NK-92 (cell line): ENCODE measurements around the gene COL27A1.

Source experiments
- DNase-seq: peaks from one replicate; lab custom pipeline; 2025; ENCODE audit not compliant: unreplicated experiment; lab: John Stamatoyannopoulos, UW

The COL27A1 gene

DNA sequence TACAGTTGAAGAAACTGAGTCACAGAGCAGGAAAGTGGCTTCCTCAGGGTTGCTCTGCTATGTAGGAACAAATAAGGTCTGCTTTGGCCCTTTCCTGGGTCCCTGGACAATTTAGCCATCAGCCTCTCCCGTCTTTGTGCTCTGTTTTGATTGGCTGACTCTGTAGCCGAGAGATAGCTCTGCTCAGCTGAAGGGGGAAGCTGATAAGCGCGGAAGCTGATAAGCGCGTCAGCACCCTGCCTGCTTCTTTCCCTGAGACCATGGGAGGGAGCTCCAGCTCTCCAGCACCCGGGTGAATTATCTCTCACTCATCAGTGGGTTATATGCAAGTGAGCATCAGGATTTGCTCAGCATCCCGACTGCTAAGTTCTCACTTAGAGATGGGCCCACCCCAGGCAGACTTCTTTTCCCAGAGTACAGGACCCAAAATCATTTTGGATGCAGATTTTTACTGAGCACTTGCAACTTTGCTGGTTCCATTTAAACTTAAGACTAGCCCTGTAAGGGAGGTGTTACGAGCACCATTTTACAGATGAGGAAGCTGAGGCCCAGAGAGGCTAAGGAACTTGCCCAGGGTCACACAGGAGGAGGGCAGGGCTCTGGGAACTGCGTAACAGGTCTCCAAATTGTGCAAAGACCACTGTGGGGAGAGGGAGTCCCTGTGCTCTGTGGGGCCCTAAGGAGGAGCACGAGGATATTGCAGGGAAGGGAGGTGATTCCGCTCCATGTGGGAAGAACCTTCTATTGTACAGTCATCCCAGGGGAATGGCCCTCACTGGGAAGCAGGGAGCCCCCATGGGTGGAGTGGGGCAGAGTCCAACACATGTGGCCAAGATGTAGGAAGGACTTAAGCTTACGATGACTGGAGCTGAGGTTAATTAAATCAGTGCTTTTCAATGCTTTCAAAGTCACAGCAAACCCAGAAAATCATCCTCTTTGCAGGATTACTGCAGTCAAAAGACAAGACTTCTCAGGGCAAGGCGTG lies 83.8 kb downstream of the COL27A1 start:
- DNase-seq, result no peak

DNA sequence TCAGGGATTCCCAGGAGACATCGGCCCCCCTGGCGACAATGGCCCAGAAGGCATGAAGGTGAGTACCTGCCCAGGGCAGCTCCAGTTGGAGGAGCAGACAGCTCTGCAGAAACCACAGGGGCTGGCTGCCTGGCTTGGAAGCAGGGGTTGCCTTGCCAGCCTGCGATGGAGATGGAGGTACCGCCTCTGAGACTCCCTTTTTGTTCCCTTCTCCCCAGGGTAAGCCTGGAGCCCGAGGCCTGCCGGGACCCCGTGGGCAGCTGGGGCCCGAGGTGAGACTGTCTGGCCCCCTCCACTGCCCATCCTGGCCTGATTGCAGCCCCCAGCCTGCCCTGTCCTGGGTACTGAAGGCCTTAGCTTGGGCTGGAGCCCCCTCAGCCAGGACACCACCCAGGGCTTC lies 84.9 kb downstream of the COL27A1 start:
- DNase-seq, result no peak

DNA sequence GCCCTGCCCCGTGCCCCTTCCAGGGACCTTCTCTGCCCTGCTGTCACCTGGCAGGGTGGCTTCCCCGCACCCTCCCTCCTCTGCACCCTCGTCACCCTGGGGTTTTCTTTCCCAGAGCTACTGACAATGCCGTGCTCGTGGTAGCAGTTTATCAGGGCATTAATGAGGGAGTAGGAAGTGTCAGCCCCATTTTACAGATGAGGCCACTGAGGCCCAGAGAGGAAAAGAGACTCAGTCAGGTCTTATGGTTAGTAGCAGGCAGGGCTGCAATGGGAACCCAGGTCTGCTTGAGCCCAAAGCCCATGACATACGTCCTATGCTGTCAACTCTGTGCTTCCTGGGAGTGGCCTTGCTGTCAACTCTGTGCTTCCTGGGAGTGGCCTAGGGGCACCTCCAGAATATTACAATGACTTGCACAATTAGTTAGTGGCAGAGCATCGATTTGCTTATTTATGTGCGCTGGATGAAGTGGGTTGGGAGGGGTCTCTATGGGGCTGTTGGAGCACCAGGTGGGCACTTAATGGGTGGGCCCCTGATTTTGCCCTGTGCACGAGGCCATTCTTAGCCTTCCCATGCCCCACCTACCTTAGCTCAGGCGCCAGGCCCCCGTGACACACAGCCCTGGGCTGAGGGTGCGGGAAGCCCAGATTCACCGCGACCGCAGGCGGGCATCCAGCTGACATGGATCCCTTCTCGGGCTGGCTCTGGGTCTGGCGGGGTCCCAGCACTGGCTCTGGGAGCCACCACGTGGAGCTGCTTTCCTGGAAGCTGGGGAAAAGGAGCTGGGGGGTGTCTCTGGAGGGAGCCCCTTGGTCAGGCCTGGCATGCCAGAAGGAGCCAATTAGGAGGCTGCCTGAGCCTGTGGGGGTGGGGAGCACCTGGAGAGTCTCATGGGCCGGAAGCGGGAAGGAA lies 85.6 kb downstream of the COL27A1 start:
- DNase-seq, result no peak

DNA sequence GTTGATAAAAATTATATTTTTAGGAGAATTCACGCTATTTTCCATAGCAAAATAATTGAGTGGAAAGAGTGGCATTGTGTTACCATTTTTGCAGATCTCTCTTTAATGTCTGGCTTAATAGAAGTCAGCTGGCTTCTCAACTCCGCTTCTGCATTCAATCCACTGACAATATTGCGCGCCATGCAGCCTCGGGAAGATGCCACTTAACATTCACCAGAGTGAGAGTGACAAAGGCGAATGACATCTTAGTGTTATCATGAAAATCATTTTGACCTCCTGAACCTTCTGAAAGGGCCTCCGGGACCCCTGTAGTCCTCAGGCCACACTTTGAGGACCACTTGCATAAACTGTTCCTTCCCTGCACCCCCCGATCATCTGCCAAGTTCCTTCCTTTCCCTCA lies 87.5 kb downstream of the COL27A1 start:
- no peak for DNase-seq

DNA sequence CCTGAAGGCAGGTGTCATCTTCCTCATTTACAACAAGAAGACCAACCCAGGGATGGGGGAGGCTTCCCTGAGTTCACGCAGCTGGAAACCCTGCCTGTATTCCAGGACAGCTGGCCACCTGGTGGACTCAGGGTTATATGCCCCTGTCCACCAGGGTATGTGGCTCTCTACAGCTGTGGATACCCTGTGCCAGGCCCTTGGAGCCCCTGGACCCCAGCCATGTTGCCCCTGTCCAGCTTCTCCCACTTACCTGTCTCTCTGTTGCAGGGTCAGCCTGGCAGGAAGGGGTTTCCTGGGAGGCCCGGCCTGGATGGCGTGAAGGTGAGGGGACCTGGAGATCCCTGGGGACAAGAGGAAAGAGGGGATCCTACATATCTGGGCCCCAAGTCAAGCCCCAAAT lies 87.9 kb downstream of the COL27A1 start:
- no peak for DNase-seq

DNA sequence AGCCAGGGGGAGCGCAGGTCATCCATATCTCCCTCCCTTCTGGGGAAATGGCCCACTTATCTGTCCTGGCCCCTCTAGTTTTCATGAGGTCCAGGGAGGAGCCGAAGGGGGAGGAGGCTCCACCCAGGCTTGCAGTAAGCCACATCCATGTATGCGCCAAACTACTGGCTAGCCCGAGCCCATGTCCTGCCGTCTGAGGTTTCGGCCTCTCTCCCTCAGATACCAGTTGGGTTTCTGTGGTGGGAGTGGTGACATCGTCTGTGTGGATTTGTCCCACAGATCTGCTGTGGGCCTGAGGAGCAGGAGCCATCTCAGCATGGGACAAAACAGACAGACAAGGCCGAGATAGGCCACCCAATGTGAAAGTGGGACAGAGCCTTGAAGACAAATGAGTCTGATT lies 89.2 kb downstream of the COL27A1 start:
- DNase-seq, result no peak

DNA sequence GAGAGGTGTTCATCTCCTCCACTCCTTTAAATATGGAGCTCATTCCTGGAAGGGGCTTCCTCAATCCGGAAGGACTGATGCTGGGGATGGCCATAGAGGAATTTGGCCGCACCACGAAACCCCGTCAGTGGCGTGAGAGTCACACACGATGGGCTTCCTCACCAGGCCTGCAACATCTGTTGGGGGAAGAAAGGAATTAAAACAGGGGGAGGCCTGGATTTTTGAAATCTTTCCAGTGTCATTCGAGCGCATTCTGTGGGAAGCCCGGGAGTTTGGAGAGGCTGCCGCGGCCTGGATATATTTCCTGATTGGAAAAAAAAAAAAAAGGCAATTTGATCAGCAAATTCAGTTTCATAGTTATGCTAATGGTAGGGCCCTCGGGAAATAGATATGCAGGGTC lies 91.2 kb downstream of the COL27A1 start:
- DNase-seq, result no peak

DNA sequence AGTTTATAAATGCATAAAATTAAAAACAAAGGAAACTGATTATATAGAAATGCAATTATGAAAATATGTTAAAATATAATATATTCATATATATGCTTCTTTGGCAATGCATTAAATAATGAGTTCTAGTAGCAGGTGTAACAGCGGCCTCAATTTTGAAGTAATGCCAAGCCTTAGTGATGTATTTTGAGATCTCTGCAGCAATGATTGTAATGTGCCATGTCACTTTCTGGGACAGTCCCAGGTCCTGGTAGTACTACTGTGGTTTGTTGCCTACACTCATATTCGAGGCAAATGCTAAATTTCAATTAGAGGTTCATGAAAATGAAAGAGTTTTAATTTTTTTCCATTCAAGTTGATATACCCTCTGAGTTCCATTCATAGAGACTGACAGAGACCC lies 91.7 kb downstream of the COL27A1 start:
- DNase-seq, result no peak

DNA sequence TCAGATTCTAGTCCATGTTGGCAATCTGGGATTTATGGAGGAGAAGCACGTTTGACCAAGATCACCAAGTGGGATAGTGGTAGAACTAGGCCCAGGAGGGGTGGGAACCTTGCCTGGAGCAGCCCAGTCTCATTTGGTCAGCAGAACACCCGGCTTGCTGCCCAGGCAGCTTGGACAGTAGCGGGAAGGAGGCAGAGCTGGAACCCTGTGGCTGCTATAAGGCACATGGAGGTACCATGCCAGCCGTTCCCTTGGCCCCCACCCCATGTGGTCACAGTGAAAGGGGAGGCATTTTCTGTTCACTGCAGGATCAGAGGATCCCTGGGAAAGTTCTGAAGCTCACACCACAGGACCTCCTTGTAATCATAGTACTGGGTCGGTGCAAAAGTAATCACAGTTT lies 92.2 kb downstream of the COL27A1 start:
- no peak for DNase-seq

DNA sequence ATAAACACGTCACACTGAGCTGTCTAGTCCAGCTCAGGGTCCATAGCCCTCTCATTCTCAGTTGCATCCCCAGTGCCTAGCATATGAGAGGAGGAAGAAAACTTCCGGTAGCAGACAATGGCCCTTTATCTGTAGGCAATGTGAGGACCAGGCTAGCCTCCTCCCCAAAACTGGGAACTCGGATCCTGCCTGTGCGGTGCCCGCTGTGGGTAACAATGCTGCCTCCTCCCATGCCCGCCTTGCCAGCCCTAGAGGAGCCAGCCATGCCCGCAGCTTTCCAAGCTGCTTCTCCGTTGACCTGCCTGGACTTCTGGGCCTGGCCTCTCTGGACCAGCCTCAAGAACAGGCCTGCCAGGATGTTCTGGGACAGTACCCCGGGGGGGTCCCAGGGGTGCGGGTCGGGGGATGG lies 93.0 kb downstream of the COL27A1 start:
- no peak for DNase-seq

DNA sequence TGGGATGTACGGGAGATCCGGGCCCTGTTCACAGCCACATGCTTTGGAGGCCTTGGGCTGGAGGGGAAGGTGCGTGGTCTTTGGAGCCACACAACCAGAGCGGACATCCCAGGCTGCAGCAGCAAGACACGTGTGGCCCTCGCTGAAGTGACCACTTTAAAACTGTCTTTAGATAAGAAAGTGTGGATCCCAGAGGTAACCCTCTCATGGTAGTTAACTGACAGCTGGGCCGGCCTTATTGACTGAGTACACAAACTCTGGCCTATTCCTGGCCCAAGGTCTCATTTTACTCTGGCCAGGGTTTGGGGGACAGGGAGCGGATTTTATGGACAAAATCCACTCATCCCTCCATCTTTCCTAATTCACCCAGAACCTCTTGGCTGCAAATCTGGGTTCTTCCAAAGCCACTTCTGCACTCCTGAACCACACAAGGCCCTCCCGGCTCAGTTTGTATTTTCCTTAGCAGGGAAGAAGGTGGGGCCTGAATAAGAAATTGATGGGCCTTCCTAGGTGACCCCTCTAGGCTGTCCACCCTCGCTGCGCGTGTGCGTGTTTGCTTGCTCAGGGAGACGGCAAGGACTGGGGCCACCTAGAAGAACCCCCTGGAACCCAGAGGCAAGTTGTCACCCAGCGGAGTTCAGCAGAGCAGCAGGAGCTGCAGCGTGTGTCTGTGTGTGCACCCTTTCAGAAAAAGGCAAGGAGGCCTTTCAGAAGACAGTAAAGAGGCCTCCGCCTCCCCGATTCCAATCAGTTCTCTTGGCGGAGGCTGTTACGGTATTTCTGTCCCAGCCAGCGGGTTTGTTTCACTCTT lies 94.3 kb downstream of the COL27A1 start:
- DNase-seq, result no peak

DNA sequence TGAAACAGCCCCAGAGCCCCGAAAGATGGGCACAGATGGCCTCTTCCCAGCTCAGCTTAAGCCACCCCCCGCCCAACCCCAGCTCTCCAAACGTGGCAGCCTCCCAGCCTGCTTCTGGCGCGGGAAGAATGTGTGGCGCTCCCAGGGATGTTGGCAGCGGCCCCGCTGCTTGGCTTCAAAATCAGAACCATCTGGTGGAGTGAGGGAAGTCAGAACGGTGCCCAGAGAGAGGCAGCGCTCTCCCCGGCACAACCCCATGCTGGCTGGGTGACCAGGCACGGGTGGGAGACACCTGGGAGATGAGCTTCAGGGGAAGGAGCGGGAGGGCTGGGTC lies 94.9 kb downstream of the COL27A1 start:
- no peak for DNase-seq

DNA sequence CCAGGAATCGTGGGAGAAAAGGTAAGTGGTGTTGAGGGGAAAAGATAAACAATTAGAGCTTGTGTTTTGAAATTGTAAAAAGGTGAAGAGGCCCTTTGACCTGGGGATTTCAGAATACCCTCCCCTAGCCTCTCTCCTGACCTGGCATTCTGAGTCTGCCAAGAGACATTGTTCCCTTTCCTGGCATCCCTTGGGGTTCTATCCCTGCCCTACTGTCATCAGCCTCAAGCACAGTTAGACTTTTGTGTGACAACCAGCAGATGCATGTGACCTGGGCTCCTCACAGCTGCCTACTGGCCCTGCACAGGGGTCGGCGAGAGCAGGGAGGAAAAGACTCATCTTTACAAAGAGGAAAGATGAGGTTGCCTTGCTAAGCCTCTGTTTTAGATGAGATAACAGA lies 95.3 kb downstream of the COL27A1 start:
- no peak for DNase-seq

DNA sequence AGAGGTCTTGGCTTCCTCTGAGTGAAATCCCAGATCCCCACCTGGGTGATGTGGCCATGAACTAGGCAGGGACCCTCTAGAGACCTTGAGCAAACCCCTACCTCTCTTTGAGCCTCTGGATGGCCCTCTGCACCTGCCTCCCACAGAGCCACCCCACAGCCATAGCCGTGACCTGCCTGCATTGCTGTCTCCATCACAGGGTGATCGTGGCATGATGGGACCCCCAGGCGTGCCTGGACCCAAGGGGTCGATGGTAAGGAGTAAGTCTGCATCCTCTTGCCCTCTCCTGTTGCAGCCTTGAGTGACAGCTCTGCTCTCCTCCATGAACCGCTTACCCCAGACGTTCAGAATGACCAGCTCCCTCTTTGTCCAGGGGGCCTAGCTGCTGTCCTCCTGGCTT lies 97.1 kb downstream of the COL27A1 start:
- no peak for DNase-seq

DNA sequence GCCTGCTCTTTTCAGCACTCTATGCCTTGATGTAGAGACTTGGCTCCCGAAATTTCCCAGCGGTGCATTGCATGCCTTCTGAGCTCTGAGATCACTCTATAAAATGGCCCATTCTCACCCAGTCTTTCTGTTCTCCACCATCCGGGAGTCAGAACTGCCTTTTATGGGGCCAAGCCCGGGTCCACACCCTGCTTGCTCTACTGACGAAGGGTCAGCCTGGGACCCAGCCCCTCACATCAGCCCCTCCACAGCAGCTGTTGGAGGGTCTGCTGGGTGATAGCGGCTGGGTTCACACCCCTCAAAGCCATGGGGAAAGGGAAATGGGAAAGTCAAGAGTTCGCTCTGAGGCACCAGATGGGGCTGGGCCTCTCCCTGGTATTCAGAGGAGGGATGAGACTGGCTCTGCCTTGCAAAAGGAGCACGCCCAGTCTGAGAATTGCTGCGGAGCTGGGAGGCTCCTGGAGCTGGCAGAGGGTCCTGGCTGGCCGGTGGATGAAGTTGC lies 101.5 kb downstream of the COL27A1 start:
- no peak for DNase-seq

DNA sequence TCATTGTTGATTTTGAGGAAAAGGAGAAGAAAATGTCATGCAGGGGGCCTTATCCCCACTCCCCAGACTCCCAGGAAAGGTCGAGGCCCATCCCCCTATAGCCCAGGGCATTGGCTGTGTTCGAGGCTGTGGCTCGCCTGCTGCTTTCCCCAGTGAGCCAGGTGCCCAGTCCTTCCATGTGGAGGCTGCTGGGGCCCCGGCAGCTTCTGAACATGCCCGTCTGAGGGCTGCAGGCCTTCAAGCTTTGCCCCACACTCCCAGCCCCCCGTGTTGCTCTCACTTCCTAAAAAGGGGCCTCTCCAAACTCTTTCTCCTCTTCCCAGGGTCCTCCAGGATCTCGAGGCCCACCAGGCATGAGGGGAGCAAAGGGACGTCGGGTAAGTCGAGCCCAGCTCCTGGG lies 102.9 kb downstream of the COL27A1 start:
- DNase-seq, result no peak

DNA sequence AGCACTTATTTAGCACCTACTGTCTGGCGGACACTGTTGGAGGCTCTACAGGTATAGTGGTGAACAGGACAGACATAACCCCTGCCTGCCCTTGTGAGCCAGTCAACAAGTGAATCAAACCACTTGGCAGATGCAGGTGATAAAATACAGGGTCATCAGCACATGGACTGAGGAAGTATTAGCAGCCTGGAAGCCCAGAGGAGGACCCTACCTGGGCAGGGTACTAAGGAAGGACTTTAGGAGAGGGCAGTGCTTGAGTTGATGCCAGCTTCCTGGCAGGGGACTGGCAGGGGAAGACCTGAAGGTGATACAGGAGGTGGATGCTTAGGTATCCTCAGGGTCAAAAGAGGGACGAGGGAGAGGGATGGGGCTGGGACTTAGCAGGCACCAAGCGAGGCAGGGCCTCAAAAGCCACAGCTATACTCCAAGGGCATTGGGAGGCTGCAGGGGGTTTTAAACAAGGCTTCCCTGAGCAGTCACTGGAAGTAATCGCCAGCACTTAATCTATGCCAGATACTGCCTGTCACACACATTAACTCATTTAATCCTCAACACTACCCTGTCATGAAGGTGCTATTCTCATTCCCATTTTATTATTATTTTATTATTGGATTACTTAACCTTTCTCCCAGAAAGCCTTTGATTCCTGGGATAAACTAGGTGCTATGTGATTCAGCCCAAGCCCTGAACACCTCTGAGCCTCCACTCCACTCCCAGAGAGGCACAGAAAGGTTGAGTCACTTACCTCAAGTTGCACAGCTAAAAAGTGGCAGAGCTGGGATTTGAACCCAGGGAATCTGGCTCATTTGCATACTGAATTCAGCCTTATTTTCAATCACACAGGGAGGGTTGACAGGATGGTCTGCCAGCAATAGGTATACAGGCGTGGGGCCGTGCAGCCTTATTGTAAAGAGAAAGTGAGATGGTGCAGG lies 103.8 kb downstream of the COL27A1 start:
- DNase-seq, result no peak

DNA sequence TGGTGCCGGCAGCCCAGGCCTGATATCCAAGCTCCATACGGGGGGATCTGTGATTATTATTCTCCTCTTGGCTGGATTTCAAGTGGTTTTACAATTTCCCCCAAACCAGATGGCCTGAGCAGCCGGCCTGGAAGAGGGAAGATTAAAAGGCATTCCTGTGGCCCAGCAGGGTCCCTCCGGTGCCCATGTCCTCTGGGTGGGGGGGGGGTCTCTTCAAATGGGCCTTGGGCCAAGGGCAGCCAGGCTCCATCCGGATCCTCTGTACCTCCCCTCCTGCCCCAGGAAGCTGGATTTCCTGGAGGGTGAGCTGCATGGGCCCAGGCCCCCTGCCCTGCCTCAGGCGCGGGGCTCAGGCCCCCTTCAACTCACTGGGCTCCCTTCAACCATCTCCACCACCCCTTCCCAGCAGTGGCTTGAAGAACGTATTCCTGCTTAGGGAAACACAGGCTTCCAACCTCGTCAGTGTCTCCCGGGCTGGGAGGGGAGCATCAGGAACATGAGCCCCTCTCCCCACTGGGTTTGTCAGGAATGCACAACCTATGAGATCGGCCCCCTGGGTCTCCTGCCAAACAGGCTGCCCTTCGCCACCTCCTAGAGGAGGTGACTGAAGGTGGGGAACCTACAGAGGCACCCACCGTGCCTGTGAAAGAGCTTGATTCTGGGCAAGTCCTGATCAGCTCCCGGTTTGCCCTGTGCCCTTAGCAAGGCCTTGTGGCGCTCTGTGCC lies 104.6 kb downstream of the COL27A1 start:
- no peak for DNase-seq

DNA sequence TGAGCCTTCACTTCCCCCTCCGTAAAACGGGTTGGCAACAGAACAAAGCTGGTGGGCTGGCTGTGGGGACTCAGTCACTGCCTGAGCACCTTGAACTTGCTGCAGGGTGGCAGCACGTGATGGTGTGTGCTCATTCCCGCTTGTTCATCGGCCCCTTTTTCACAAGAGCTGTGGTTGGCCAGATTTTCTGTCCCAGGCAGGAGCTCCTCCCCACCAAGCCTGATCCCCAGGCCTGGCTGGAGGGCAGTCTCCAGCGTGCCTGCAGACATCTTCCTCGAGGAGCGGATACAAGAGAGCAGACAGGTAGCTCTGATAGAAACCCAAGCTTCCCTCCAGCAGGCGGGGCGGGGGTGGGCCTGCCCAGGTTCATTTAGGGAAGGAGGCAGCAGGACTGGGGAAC lies 105.7 kb downstream of the COL27A1 start:
- DNase-seq, result no peak
